ENCODE measurements around the gene FSIP1.

The FSIP1 gene

GRCh38 chr15:39593656-39594445 lies 188.8 kb downstream of the FSIP1 start:
- peak; percentile 44 for DNase-seq (ENCODE audit: low spot score)

GRCh38 chr15:39593071-39593655 lies 189.5 kb downstream of the FSIP1 start:
- no peak for DNase-seq (ENCODE audit: low spot score)

GRCh38 chr15:39592500-39592899 lies 190.1 kb downstream of the FSIP1 start:
- no peak for DNase-seq (ENCODE audit: low spot score)

- no peak for DNase-seq (ENCODE audit: low spot score)
Observed at GRCh38 chr15:39591896-39592315, 190.7 kb downstream of the FSIP1 start.

- no peak for DNase-seq (ENCODE audit: low spot score)
Observed at GRCh38 chr15:39591141-39591895, 191.3 kb downstream of the FSIP1 start.

GRCh38 chr15:39589815-39590644 lies 192.6 kb downstream of the FSIP1 start:
- no peak for DNase-seq (ENCODE audit: low spot score)

- no peak for DNase-seq (ENCODE audit: low spot score)
Observed at GRCh38 chr15:39589193-39589814, 193.3 kb downstream of the FSIP1 start.

GRCh38 chr15:39588531-39589192 lies 194.0 kb downstream of the FSIP1 start:
- no peak for DNase-seq (ENCODE audit: low spot score)

- DNase-seq (ENCODE audit: low spot score) = no peak
Observed at GRCh38 chr15:39587731-39588530, 194.7 kb downstream of the FSIP1 start.

GRCh38 chr15:39587096-39587721 lies 195.4 kb downstream of the FSIP1 start:
- DNase-seq (ENCODE audit: low spot score) = no peak

GRCh38 chr15:39586387-39587095 lies 196.1 kb downstream of the FSIP1 start:
- no peak for DNase-seq (ENCODE audit: low spot score)

GRCh38 chr15:39585871-39586301 lies 196.8 kb downstream of the FSIP1 start:
- DNase-seq (ENCODE audit: low spot score) = no peak

GRCh38 chr15:39585389-39585841 lies 197.2 kb downstream of the FSIP1 start:
- DNase-seq (ENCODE audit: low spot score) = no peak

GRCh38 chr15:39584662-39585388 lies 197.8 kb downstream of the FSIP1 start:
- no peak for DNase-seq (ENCODE audit: low spot score)

GRCh38 chr15:39584266-39584659 lies 198.4 kb downstream of the FSIP1 start:
- no peak for DNase-seq (ENCODE audit: low spot score)

GRCh38 chr15:39583596-39584265 lies 198.9 kb downstream of the FSIP1 start:
- peak; percentile 8 for DNase-seq (ENCODE audit: low spot score)

GRCh38 chr15:39582977-39583595 lies 199.6 kb downstream of the FSIP1 start:
- no peak for DNase-seq (ENCODE audit: low spot score)
